Neural cell (in vitro differentiated cells): ENCODE measurements around the gene HDAC3. TPM values are rescaled to one million over a fixed set of nuclear protein-coding genes. Genes with fewer than 3 reads are reported as not detected.

Experiments
- H2AFZ ChIP-seq: fragments of 200-600, 300-800 bp; sonication (generic), shearing (Covaris generic); 2 replicates; pipeline ENCODE4 v1.6.0; 2014; ENCODE audit warnings: low read depth, mild to moderate bottlenecking, antibody characterized with exemption, low read length, moderate library complexity
- H3F3A ChIP-seq: fragments of 200-600 bp; shearing (Covaris generic); 2 replicates; pipeline ENCODE4 v1.6.1; 2016; ENCODE audit warnings: mild to moderate bottlenecking, moderate library complexity, mixed read lengths, antibody characterized with exemption, low read length; ENCODE audit not compliant: insufficient read depth, poor library complexity, severe bottlenecking
- H3K27ac ChIP-seq: fragments of 200-600, 300-800 bp; sonication (generic), shearing (Covaris generic); 2 replicates; pipeline ENCODE4 v1.5.1; 2014; ENCODE audit warnings: mild to moderate bottlenecking, low read length, moderate library complexity
- H3K27me3 ChIP-seq: fragments of 300-800, 200-600 bp; sonication (generic), shearing (Covaris generic); 2 replicates; pipeline ENCODE4 v1.6.0; 2014; ENCODE audit warnings: mild to moderate bottlenecking, low read depth, low read length, moderate library complexity; ENCODE audit not compliant: insufficient read depth
- H3K36me3 ChIP-seq: fragments of 300-800, 200-600 bp; sonication (generic), shearing (Covaris generic); 2 replicates; pipeline ENCODE4 v1.5.1; 2014; ENCODE audit warnings: mild to moderate bottlenecking, antibody characterized with exemption, low read length, moderate library complexity; ENCODE audit not compliant: insufficient read depth
- H3K4me2 ChIP-seq: fragments of 300-800, 200-600 bp; sonication (generic), shearing (Covaris generic); 2 replicates; pipeline ENCODE4 v1.6.0; 2014; ENCODE audit warnings: mild to moderate bottlenecking, low read length
- H3K4me3 ChIP-seq: fragments of 300-800, 200-600 bp; sonication (generic), shearing (Covaris generic); 2 replicates; pipeline ENCODE4 v1.5.1; 2014; ENCODE audit warnings: mild to moderate bottlenecking, low read length, moderate library complexity
- H3K79me2 ChIP-seq: fragments of 200-600 bp; shearing (Covaris generic); replicated peaks from 2 replicates; pipeline ENCODE4 v1.6.0; 2014; ENCODE audit warnings: mild to moderate bottlenecking, low read length, moderate library complexity; ENCODE audit not compliant: insufficient read depth
- H3K9ac ChIP-seq: fragments of 300-800, 200-600 bp; sonication (generic), shearing (Covaris generic); 2 replicates; pipeline ENCODE4 v1.6.1; 2016; ENCODE audit warnings: mild to moderate bottlenecking, low read length, mixed read lengths
- H3K9me2 ChIP-seq: fragments of 200-600 bp; shearing (Covaris generic); 2 replicates; pipeline ENCODE4 v1.6.1; 2016; ENCODE audit warnings: mild to moderate bottlenecking, low read length, mixed read lengths; ENCODE audit not compliant: insufficient read depth
- H3K9me3 ChIP-seq: fragments of 200-600, 300-800 bp; sonication (generic), shearing (Covaris generic); 2 replicates; pipeline ENCODE4 v1.6.1; 2016; ENCODE audit warnings: mild to moderate bottlenecking, mixed run types, low read length, moderate library complexity, mixed read lengths
- H4K20me1 ChIP-seq: fragments of 200-600 bp; shearing (Covaris generic); 2 replicates; pipeline ENCODE4 v1.6.1; 2016; ENCODE audit warnings: mild to moderate bottlenecking, mixed run types; ENCODE audit not compliant: insufficient read depth
- CTCF ChIP-seq: fragments of 450-650 bp; IDR thresholded peaks from 2 replicates; pipeline ENCODE4 v1.5.1; 2014; ENCODE audit warnings: antibody characterized with exemption, mild to moderate bottlenecking, moderate library complexity; ENCODE audit not compliant: poor library complexity, severe bottlenecking
- EP300 ChIP-seq: fragments of 450-650 bp; conservative IDR thresholded peaks from 2 replicates; pipeline ENCODE4 v1.6.1; 2014; ENCODE audit warnings: antibody characterized with exemption, mild to moderate bottlenecking, moderate library complexity; ENCODE audit not compliant: poor library complexity, severe bottlenecking
- RAD21 ChIP-seq: fragments of 450-650 bp; conservative IDR thresholded peaks from 2 replicates; pipeline ENCODE4 v1.6.1; 2014; ENCODE audit warnings: antibody characterized with exemption, mild to moderate bottlenecking, moderate library complexity
- REST ChIP-seq: IDR thresholded peaks from 2 replicates; pipeline ENCODE4 v1.6.1; 2012; ENCODE audit warnings: borderline replicate concordance
- TAF1 ChIP-seq: IDR thresholded peaks from 2 replicates; pipeline ENCODE4 v1.6.1; 2012; ENCODE audit warnings: low read depth
- polyA plus RNA-seq: library from polyadenylated mRNA; depleted of rRNA; stranded (reverse); fragments of >200 nt; gene quantifications from 2 replicates; pipeline ENCODE4 v1.2.3, GENCODE V29; 2014

HDAC3 gene
- polyA plus RNA-seq, 1 donor from 2014 or later, result 115 TPM

- H3K4me3 ChIP-seq, result no peak overlapping the region
- H4K20me1 ChIP-seq, result no peaks in the 10 kb centered on the region
- no peaks in the 10 kb centered on the region for H3K27me3 ChIP-seq
- H3K9me2 ChIP-seq, result no peaks in the 10 kb centered on the region
- H3F3A ChIP-seq, result no peaks in the 10 kb centered on the region
- TF ChIP-seq CTCF (no peak), RAD21 (no peak)
- H3K4me2 ChIP-seq, result no peak overlapping the region
- no peak overlapping the region for H2AFZ ChIP-seq
- H3K9ac ChIP-seq, result no peak overlapping the region
- no peaks in the 10 kb centered on the region for H3K36me3 ChIP-seq
- no peaks in the 10 kb centered on the region for H3K79me2 ChIP-seq
- no peaks in the 10 kb centered on the region for H3K9me3 ChIP-seq
- no peak overlapping the region for H3K27ac ChIP-seq
Measured at GRCh38 chr5:141602606-141603005, 34.0 kb downstream of the HDAC3 start.

- no peak overlapping the region for H3K4me3 ChIP-seq
- no peaks in the 10 kb centered on the region for H3K36me3 ChIP-seq
- H3K9me3 ChIP-seq, result no peaks in the 10 kb centered on the region
- no peak overlapping the region for H3K9ac ChIP-seq
- H2AFZ ChIP-seq, result no peak overlapping the region
- H3K27ac ChIP-seq, result no peak overlapping the region
- no peaks in the 10 kb centered on the region for H3K9me2 ChIP-seq
- no peaks in the 10 kb centered on the region for H4K20me1 ChIP-seq
- H3F3A ChIP-seq, result no peaks in the 10 kb centered on the region
- H3K27me3 ChIP-seq, result no peaks in the 10 kb centered on the region
- H3K79me2 ChIP-seq, result no peaks in the 10 kb centered on the region
- H3K4me2 ChIP-seq, result no peak overlapping the region
- TF ChIP-seq TAF1, result no peak
- no peak for TF ChIP-seq REST
- TF ChIP-seq CTCF, result no peak
- no peak for TF ChIP-seq EP300
Measured at GRCh38 chr5:141598391-141599345, 38.0 kb downstream of the HDAC3 start.
